OCI-LY7 (cell line): ENCODE measurements around the gene CLMP. TPM values are rescaled to one million over a fixed set of nuclear protein-coding genes. Genes with fewer than 3 reads are reported as not detected.

Experiments
- BruUV-seq: library from RNA; stranded (reverse); fragments of 400-500 nt; replicated peaks from 2 replicates; lab custom pipeline; 2021; lab: Mats Ljungman, UMichigan
- CTCF ChIA-PET: fragments of 300-600 bp; sonication (Branson Sonifier 250); formaldehyde crosslinking; loops from one replicate; lab custom pipeline; 2022; ENCODE audit warnings: antibody characterized with exemption; ENCODE audit not compliant: unreplicated experiment; lab: Charles Lee
- POLR2A ChIA-PET: fragments of 300-600 bp; sonication (Branson Sonifier 250); formaldehyde crosslinking; loops from one replicate; lab custom pipeline; 2022; ENCODE audit warnings: antibody characterized with exemption; lab: Charles Lee
- DNase-seq: peaks from one replicate; pipeline ENCODE4 v3.0.0-alpha.2; 2015; ENCODE audit warnings: low spot score
- H2AFZ ChIP-seq: fragments of 200-600 bp; sonication (generic), shearing (Covaris generic); 2 replicates; pipeline ENCODE4 v1.6.1; 2014; ENCODE audit warnings: mild to moderate bottlenecking, antibody characterized with exemption, low read length, moderate library complexity
- H3K27ac ChIP-seq: fragments of 200-600 bp; sonication (generic); 2 replicates; pipeline ENCODE4 v1.5.1; 2014; ENCODE audit warnings: mixed run types, low read depth, mild to moderate bottlenecking, moderate library complexity, low read length, inconsistent platforms; ENCODE audit not compliant: poor library complexity, severe bottlenecking
- H3K36me3 ChIP-seq: fragments of 200-600 bp; sonication (generic); 2 replicates; pipeline ENCODE4 v1.6.1; 2014; ENCODE audit warnings: mild to moderate bottlenecking, antibody characterized with exemption, low read length, moderate library complexity, mixed read lengths; ENCODE audit not compliant: insufficient read depth
- H3K4me1 ChIP-seq: fragments of 200-600 bp; sonication (generic); 2 replicates; pipeline ENCODE4 v1.5.1; 2014; ENCODE audit warnings: mild to moderate bottlenecking, low read length; ENCODE audit not compliant: insufficient read depth, poor library complexity, severe bottlenecking
- H3K4me2 ChIP-seq: fragments of 200-600 bp; sonication (generic); 2 replicates; pipeline ENCODE4 v1.6.1; 2014; ENCODE audit warnings: mild to moderate bottlenecking, low read length
- H3K4me3 ChIP-seq: fragments of 200-600 bp; sonication (generic); 2 replicates; pipeline ENCODE4 v1.5.1; 2014; ENCODE audit warnings: mild to moderate bottlenecking, low read depth, low read length; ENCODE audit not compliant: poor library complexity, severe bottlenecking
- H3K79me2 ChIP-seq: fragments of 200-600 bp; sonication (generic); 2 replicates; pipeline ENCODE4 v1.6.1; 2016; ENCODE audit warnings: low read depth, mild to moderate bottlenecking, low read length, moderate library complexity, mixed read lengths; ENCODE audit not compliant: insufficient read depth
- H3K9me2 ChIP-seq: fragments of 200-600 bp; sonication (generic); 2 replicates; pipeline ENCODE4 v1.6.1; 2016; ENCODE audit warnings: mild to moderate bottlenecking, low read length, mixed read lengths; ENCODE audit not compliant: insufficient read depth
- H3K9me3 ChIP-seq: fragments of 200-600 bp; sonication (generic); 2 replicates; pipeline ENCODE4 v1.6.1; 2014; ENCODE audit warnings: mild to moderate bottlenecking, mixed run types, low read length, mixed read lengths
- H4K20me1 ChIP-seq: fragments of 200-600 bp; sonication (generic); 2 replicates; pipeline ENCODE4 v1.6.1; 2014; ENCODE audit warnings: mild to moderate bottlenecking, antibody characterized with exemption, low read length, moderate library complexity, mixed read lengths; ENCODE audit not compliant: insufficient read depth
- EZH2phosphoT487 ChIP-seq: fragments of 200-600 bp; sonication (generic); IDR thresholded peaks from 2 replicates; pipeline ENCODE4 v1.6.1; 2018; ENCODE audit warnings: low read depth, borderline replicate concordance, mild to moderate bottlenecking, mixed run types, antibody characterized with exemption, low read length, moderate library complexity, mixed read lengths
- intact Hi-C: fragments of 100-400 bp; cut with micrococcal nuclease; formaldehyde crosslinking; loops from one replicate; pipeline ENCODE4 v1.10.0; 2022; ENCODE audit not compliant: unreplicated experiment
- total RNA-seq, 2 experiments: library from RNA; depleted of rRNA in 1 of 2; stranded (reverse); fragments of >200 nt in 1 of 2; shearing (Covaris generic) in 1 of 2; gene quantifications; 2 replicates each; pipeline ENCODE4 v1.2.3, GENCODE V29; 2014 to 2022
- TF ChIP-seq, protein P1 (sequence below): fragments of 200-600 bp; sonication (generic); conservative IDR thresholded peaks from 2 replicates; pipeline ENCODE4 v1.5.1; 2014; ENCODE audit warnings: mild to moderate bottlenecking, antibody characterized with exemption, low read length, moderate library complexity, mixed read lengths

CLMP gene
- total RNA-seq, 2 experiments from 2014 or later: not detected

DNA sequence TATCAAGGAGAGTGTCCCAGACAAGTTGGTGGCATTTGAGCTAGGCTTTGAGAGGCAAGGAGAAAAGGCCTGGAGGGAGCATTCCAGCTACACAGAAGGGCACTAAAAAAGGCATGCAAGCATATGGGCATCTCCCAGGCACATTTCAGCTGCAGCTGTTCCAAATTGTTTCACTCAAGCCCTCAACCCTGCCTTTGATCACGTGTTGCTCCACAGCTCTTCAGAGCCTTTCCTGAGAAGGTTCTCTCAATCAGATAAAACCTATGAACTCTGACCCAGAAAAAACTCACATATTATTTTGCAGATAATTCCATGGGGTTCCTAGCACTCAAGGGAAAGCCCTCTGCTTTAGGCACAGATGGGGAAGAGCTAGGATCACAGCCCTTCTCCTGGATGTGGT, 108.7 kb downstream of the CLMP start:
- Histone ChIP-seq H3K4me1 (no peaks in the 10 kb centered on the region), H3K36me3 (no peaks in the 10 kb centered on the region), H2AFZ (no peak overlapping the region), H3K4me3 (no peak overlapping the region), H3K4me2 (no peak overlapping the region), H3K9me2 (no peaks in the 10 kb centered on the region), H3K9me3 (no peaks in the 10 kb centered on the region), H4K20me1 (no peaks in the 10 kb centered on the region), H3K27ac (no peak overlapping the region), H3K79me2 (no peaks in the 10 kb centered on the region)
- intact Hi-C loops: no loop called here
- TF ChIP-seq EZH2phosphoT487: no peak
- TF ChIP-seq, protein P1, sequence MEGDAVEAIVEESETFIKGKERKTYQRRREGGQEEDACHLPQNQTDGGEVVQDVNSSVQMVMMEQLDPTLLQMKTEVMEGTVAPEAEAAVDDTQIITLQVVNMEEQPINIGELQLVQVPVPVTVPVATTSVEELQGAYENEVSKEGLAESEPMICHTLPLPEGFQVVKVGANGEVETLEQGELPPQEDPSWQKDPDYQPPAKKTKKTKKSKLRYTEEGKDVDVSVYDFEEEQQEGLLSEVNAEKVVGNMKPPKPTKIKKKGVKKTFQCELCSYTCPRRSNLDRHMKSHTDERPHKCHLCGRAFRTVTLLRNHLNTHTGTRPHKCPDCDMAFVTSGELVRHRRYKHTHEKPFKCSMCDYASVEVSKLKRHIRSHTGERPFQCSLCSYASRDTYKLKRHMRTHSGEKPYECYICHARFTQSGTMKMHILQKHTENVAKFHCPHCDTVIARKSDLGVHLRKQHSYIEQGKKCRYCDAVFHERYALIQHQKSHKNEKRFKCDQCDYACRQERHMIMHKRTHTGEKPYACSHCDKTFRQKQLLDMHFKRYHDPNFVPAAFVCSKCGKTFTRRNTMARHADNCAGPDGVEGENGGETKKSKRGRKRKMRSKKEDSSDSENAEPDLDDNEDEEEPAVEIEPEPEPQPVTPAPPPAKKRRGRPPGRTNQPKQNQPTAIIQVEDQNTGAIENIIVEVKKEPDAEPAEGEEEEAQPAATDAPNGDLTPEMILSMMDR: no peak
- no peak for DNase-seq
- POLR2A ChIA-PET: no interaction called here
- no TSS peak for BruUV-seq
- CTCF ChIA-PET: no interaction called here

DNA sequence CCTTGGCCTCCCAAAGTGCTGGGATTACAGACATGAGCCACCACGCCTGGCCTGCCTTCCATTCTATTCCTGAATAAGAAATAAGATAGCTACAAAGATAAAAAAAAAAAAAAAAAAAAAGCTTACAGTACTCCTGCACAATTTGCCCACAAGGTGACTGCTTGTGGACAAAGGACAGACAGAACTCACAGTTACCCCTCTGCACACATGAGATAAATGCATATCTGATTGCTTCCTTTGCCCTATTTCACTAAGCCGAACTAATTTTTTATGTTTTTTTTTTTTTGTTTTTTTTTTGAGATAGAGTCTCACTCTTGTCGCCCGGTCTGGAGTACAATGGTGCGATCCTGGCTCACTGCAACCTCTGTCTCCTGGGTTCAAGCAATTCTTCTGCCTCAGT, 109.6 kb downstream of the CLMP start:
- TF ChIP-seq, protein P1: no peak
- no peak for TF ChIP-seq EZH2phosphoT487
- H2AFZ ChIP-seq: no peak overlapping the region
- no peak overlapping the region for H3K4me2 ChIP-seq
- no peak overlapping the region for H3K27ac ChIP-seq
- ChIA-PET CTCF (no interaction called here), POLR2A (interaction anchor here (0.5 to 0.6 kb wide), 2 partner anchors 9 to 37 kb away, joined by 3 read pairs; no protein-coding TSS in a partner anchor)
- H3K79me2 ChIP-seq: no peaks in the 10 kb centered on the region
- no peaks in the 10 kb centered on the region for H3K9me3 ChIP-seq
- intact Hi-C loops: no loop called here
- no peak for DNase-seq
- no peak overlapping the region for H3K4me3 ChIP-seq
- no peaks in the 10 kb centered on the region for H3K4me1 ChIP-seq
- no peaks in the 10 kb centered on the region for H4K20me1 ChIP-seq
- BruUV-seq: no TSS peak
- no peaks in the 10 kb centered on the region for H3K9me2 ChIP-seq
- H3K36me3 ChIP-seq: no peaks in the 10 kb centered on the region

DNA sequence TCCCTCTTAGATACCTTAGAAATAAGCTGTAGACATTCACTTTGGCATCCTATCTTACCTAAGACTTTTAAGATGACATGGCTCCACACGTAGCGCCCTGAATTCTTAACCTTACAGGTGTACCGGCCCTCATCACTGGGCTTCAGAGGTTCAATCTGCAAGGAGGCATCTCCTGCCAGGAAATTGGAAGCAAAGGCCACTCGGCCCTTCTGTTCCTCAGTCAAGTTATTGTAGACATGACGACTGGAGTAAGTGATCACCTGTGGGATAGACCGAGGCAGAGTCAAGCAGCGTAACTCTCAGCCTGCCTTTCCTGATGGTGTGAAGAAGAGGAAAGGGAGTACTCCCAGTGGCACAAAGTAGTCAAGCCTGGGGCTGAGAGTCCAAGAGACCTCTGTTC, 110.6 kb downstream of the CLMP start:
- no peaks in the 10 kb centered on the region for H3K79me2 ChIP-seq
- no peak overlapping the region for H3K27ac ChIP-seq
- no peak overlapping the region for H3K4me3 ChIP-seq
- intact Hi-C loops: no loop called here
- TF ChIP-seq, protein P1: no peak
- TF ChIP-seq EZH2phosphoT487: no peak
- H3K9me3 ChIP-seq: no peaks in the 10 kb centered on the region
- no peak for DNase-seq
- H3K9me2 ChIP-seq: no peaks in the 10 kb centered on the region
- no peaks in the 10 kb centered on the region for H4K20me1 ChIP-seq
- no peaks in the 10 kb centered on the region for H3K36me3 ChIP-seq
- POLR2A ChIA-PET: interaction anchor here (0.6 kb wide), 1 partner anchor 1583 kb away, joined by 4 read pairs; no protein-coding TSS in a partner anchor
- CTCF ChIA-PET: no interaction called here
- no peaks in the 10 kb centered on the region for H3K4me1 ChIP-seq
- no peak overlapping the region for H3K4me2 ChIP-seq
- BruUV-seq: no TSS peak
- no peak overlapping the region for H2AFZ ChIP-seq
